Astrocyte (in vitro differentiated cells and primary cell): ENCODE data around the gene PRKACA. TPM values are rescaled to one million over a fixed set of nuclear protein-coding genes. Genes with fewer than 3 reads are reported as not detected.
"Not testable (repeated sequence)": the region's sequence is repeated elsewhere in the genome, so short reads cannot be mapped to it uniquely, and the experiment has no call there.

ENCODE experiments used
- DNase-seq: peaks from one replicate; pipeline ENCODE4 v3.0.0-alpha.2; 2010; ENCODE audit warnings: low read depth
- FAIRE-seq: peaks from 2 replicates; lab custom pipeline; 2011; peaks lifted over from hg19 to GRCh38; lab: Jason Lieb, UNC
- H2AFZ ChIP-seq: 2 replicates; pipeline ENCODE4 v1.6.0; 2012; ENCODE audit warnings: low read depth, low read length, inconsistent platforms
- H3K27ac ChIP-seq: 2 replicates; pipeline ENCODE4 v1.5.1; 2011; ENCODE audit warnings: low read depth, low read length, inconsistent platforms
- H3K27me3 ChIP-seq: 2 replicates; pipeline ENCODE4 v1.6.0; 2011; ENCODE audit warnings: low read length, inconsistent platforms; ENCODE audit not compliant: insufficient read depth
- H3K36me3 ChIP-seq: 2 replicates; pipeline ENCODE4 v1.5.1; 2011; ENCODE audit warnings: low read length, inconsistent platforms; ENCODE audit not compliant: insufficient read depth
- H3K4me1 ChIP-seq: 2 replicates; pipeline ENCODE4 v1.5.1; 2011; ENCODE audit warnings: low read length, inconsistent platforms; ENCODE audit not compliant: insufficient read depth
- H3K4me2 ChIP-seq: 2 replicates; pipeline ENCODE4 v1.6.0; 2012; ENCODE audit warnings: low read length, inconsistent platforms
- H3K4me3 ChIP-seq: 2 replicates; pipeline ENCODE4 v1.5.1; 2011; ENCODE audit warnings: low read depth, mild to moderate bottlenecking, low read length, inconsistent platforms; ENCODE audit not compliant: insufficient read depth
- H3K79me2 ChIP-seq: 2 replicates; pipeline ENCODE4 v1.6.0; 2012; ENCODE audit warnings: mild to moderate bottlenecking, low read length, inconsistent platforms; ENCODE audit not compliant: insufficient read depth
- H3K9ac ChIP-seq: 2 replicates; pipeline ENCODE4 v1.6.0; 2012; ENCODE audit warnings: mild to moderate bottlenecking, low read length, inconsistent platforms
- H3K9me3 ChIP-seq: 2 replicates; pipeline ENCODE4 v1.5.1; 2012; ENCODE audit warnings: low read depth, mild to moderate bottlenecking, low read length, inconsistent platforms; ENCODE audit not compliant: insufficient read depth
- H4K20me1 ChIP-seq: 2 replicates; pipeline ENCODE4 v1.6.0; 2012; ENCODE audit warnings: low read length, inconsistent platforms; ENCODE audit not compliant: insufficient read depth
- H3K27ac Mint-ChIP-seq: one replicate; pipeline ENCODE4 v1.8.0; 2021; ENCODE audit warnings: mild to moderate bottlenecking, mixed read lengths; ENCODE audit not compliant: unreplicated experiment
- H3K27me3 Mint-ChIP-seq: one replicate; pipeline ENCODE4 v1.8.0; 2021; ENCODE audit warnings: low read depth, mixed read lengths; ENCODE audit not compliant: unreplicated experiment
- H3K36me3 Mint-ChIP-seq: one replicate; pipeline ENCODE4 v1.8.0; 2021; ENCODE audit warnings: low read depth, mixed read lengths; ENCODE audit not compliant: unreplicated experiment
- H3K4me1 Mint-ChIP-seq: one replicate; pipeline ENCODE4 v1.8.0; 2021; ENCODE audit warnings: low read depth, mixed read lengths; ENCODE audit not compliant: unreplicated experiment
- H3K4me3 Mint-ChIP-seq: one replicate; pipeline ENCODE4 v1.8.0; 2021; ENCODE audit warnings: mild to moderate bottlenecking, moderate library complexity, mixed read lengths; ENCODE audit not compliant: unreplicated experiment
- H3K9me3 Mint-ChIP-seq: one replicate; pipeline ENCODE4 v1.8.0; 2021; ENCODE audit warnings: mild to moderate bottlenecking, mixed read lengths; ENCODE audit not compliant: unreplicated experiment
- CTCF ChIP-seq: IDR thresholded peaks from 2 replicates; pipeline ENCODE4 v1.5.1; 2011; ENCODE audit warnings: low read depth, mild to moderate bottlenecking, inconsistent platforms, low read length, moderate library complexity; ENCODE audit not compliant: insufficient read depth
- EZH2 ChIP-seq: IDR thresholded peaks from 2 replicates; pipeline ENCODE4 v1.6.1; 2012; ENCODE audit warnings: mild to moderate bottlenecking, low read length, inconsistent platforms; ENCODE audit not compliant: insufficient read depth
- total RNA-seq: library from RNA; stranded (reverse); gene quantifications from 2 replicates; pipeline ENCODE4 v1.2.1, GENCODE V29; 2021

Gene PRKACA
- total RNA-seq, 1 donor from 2014 or later, result 80.5 TPM

GRCh38 chr19:14050512-14050911 lies 67.0 kb downstream of the PRKACA start:
- Histone ChIP-seq H3K27me3 (no peaks in the 10 kb centered on the region), H4K20me1 (no peaks in the 10 kb centered on the region), H3K9me3 (peaks cover 6% of the 10 kb centered on the region), H2AFZ (no peak overlapping the region), H3K9ac (no peak overlapping the region), H3K36me3 (no peaks in the 10 kb centered on the region), H3K4me2 (no peak overlapping the region), H3K4me3 (no peak overlapping the region), H3K79me2 (no peaks in the 10 kb centered on the region), H3K4me1 (no peaks in the 10 kb centered on the region), H3K27ac (no peak overlapping the region)
- peaks cover 15% of the 10 kb centered on the region for H3K27me3 Mint-ChIP-seq
- H3K9me3 Mint-ChIP-seq, result peaks cover under 1% of the 10 kb centered on the region
- no peaks in the 10 kb centered on the region for H3K4me1 Mint-ChIP-seq
- TF ChIP-seq EZH2, result no peak
- no peak for TF ChIP-seq CTCF
- DNase-seq, result no peak
- H3K4me3 Mint-ChIP-seq, result no peak overlapping the region
- H3K27ac Mint-ChIP-seq, result no peak overlapping the region
- peaks cover 10% of the 10 kb centered on the region for H3K36me3 Mint-ChIP-seq
- no peak for FAIRE-seq

DNA sequence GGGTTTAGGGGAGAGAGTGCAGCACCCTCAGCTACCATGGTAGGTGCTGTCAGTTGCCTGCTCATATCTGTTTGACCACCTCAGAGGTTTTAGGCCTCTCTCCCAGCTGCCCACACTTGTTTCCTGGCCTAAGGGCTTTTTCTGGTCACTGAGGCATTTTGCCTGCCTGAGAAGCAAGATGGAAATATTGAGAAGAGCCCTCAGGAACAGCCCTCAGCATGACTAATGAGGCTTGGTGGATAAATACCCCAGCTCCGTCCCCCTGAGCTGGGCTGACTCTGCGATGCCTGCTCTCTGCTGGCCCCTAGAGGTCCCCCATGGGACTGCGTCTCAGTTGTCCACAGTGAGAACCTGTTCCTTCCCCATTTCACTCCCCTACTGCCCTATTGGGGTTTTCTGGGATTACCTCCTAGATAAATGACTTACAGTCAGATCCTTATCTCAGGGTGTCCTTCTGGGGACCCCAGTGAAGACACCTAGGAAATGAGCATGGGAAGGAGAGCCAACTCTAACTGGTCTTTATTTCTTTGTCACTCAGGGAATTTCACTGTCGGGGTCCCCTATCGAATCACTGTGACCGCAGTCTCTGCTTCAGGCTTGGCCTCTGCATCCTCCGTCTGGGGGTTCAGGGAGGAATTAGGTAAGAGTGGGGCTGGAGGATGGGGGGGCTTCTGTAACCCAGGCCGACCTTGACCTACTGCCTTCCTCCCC lies 69.0 kb downstream of the PRKACA start:
- no peak overlapping the region for H3K4me2 ChIP-seq
- no peaks in the 10 kb centered on the region for H3K36me3 ChIP-seq
- no peaks in the 10 kb centered on the region for H3K79me2 ChIP-seq
- no peak overlapping the region for H3K4me3 Mint-ChIP-seq
- peaks cover 6% of the 10 kb centered on the region for H3K9me3 ChIP-seq
- no peaks in the 10 kb centered on the region for H3K27me3 Mint-ChIP-seq
- no peak overlapping the region for H3K9ac ChIP-seq
- H3K27ac ChIP-seq, result no peak overlapping the region
- H3K4me1 Mint-ChIP-seq, result no peaks in the 10 kb centered on the region
- DNase-seq (no peak), FAIRE-seq (no peak)
- peaks cover 10% of the 10 kb centered on the region for H3K36me3 Mint-ChIP-seq
- H3K9me3 Mint-ChIP-seq, result no peaks in the 10 kb centered on the region
- no peak overlapping the region for H3K27ac Mint-ChIP-seq
- H2AFZ ChIP-seq, result no peak overlapping the region
- H3K4me3 ChIP-seq, result no peak overlapping the region
- H3K27me3 ChIP-seq, result no peaks in the 10 kb centered on the region
- TF ChIP-seq CTCF, result peak; percentile 68
- no peak for TF ChIP-seq EZH2
- no peaks in the 10 kb centered on the region for H3K4me1 ChIP-seq
- no peaks in the 10 kb centered on the region for H4K20me1 ChIP-seq

- not testable (repeated sequence) for H3K27ac Mint-ChIP-seq, H4K20me1 ChIP-seq, H3K9me3 ChIP-seq, H3K4me2 ChIP-seq, H3K36me3 ChIP-seq, FAIRE-seq, H3K79me2 ChIP-seq, H3K4me1 ChIP-seq, H3K4me1 Mint-ChIP-seq, H3K4me3 ChIP-seq, H3K4me3 Mint-ChIP-seq, H3K27ac ChIP-seq, DNase-seq, H3K27me3 ChIP-seq, H3K9me3 Mint-ChIP-seq, H3K9ac ChIP-seq, H3K27me3 Mint-ChIP-seq, H2AFZ ChIP-seq
- peaks cover 10% of the 10 kb centered on the region for H3K36me3 Mint-ChIP-seq
Measured at GRCh38 chr19:14047866-14048265, 69.7 kb downstream of the PRKACA start.
